ENCODE data around the gene SYNE1.
A peak's percentile ranks its signal among the peaks of the same experiment; 100 is the strongest.

The SYNE1 gene

GRCh38 chr6:152290693-152291092 is 346.5 kb downstream of the SYNE1 start:
- Histone ChIP-seq H3K4me1 (no peaks in the 10 kb centered on the region), H3K27ac (no peak overlapping the region), H3K27me3 (no peaks in the 10 kb centered on the region), H3K9ac (no peak overlapping the region), H3K4me3 (no peak overlapping the region), H3K4me2 (no peak overlapping the region), H3K9me3 (replicated peaks in 1 of 11) (no peaks in the 10 kb centered on the region), H3K36me3 (peaks cover 15 to 88% (median 55%) of the 10 kb centered on the region in 11 experiments), H4K20me1 (no peaks in the 10 kb centered on the region)
- TF ChIP-seq Cebpa-rat (IDR thresholded peaks at IDR 0.05), result no peak

GRCh38 chr6:152277826-152278329 is 359.3 kb downstream of the SYNE1 start:
- TF ChIP-seq Cebpa-rat (IDR thresholded peaks at IDR 0.05), result no peak
- H3K4me2 ChIP-seq, result no peak overlapping the region
- peaks cover 21 to 91% (median 66%) of the 10 kb centered on the region in 11 experiments; a peak in 21 of 22 replicates for H3K36me3 ChIP-seq

GRCh38 chr6:152273638-152274037 is 363.5 kb downstream of the SYNE1 start:
- Histone ChIP-seq H3K4me1 (peaks cover 0 to 17% (median 0%) of the 10 kb centered on the region in 10 experiments; a peak in 6 of 20 replicates), H3K36me3 (peaks cover 15 to 73% (median 45%) of the 10 kb centered on the region in 11 experiments; a peak in 21 of 22 replicates), H3K4me3 (no peak overlapping the region), H3K9ac (no peak overlapping the region), H3K9me3 (replicated peaks in 1 of 11) (no peaks in the 10 kb centered on the region), H3K4me2 (no peak overlapping the region), H3K27me3 (no peaks in the 10 kb centered on the region), H3K27ac (no peak overlapping the region), H4K20me1 (no peaks in the 10 kb centered on the region)
- TF ChIP-seq Cebpa-rat (IDR thresholded peaks at IDR 0.05), result no peak

More at GRCh38 chr6:152277826-152278329, 359.3 kb downstream of the SYNE1 start:
- Histone ChIP-seq H3K27ac (no peak overlapping the region), H3K4me1 (no peaks in the 10 kb centered on the region), H3K27me3 (no peaks in the 10 kb centered on the region), H3K9me3 (replicated peaks in 1 of 11) (no peaks in the 10 kb centered on the region), H3K4me3 (no peak overlapping the region), H4K20me1 (no peaks in the 10 kb centered on the region), H3K9ac (no peak overlapping the region)

- no peak overlapping the region for H3K9ac ChIP-seq
- no peaks in the 10 kb centered on the region for H3K27me3 ChIP-seq
- no peak for TF ChIP-seq Cebpa-rat (IDR thresholded peaks at IDR 0.05)
- H3K4me2 ChIP-seq, result no peak overlapping the region
- H3K4me1 ChIP-seq, result peaks cover 0 to 17% (median 0%) of the 10 kb centered on the region in 10 experiments; a peak in 6 of 20 replicates
- H3K36me3 ChIP-seq, result peaks cover 11 to 67% (median 39%) of the 10 kb centered on the region in 11 experiments; a peak in 21 of 22 replicates
- no peak overlapping the region for H3K27ac ChIP-seq
- H3K9me3 ChIP-seq (replicated peaks in 1 of 11), result no peaks in the 10 kb centered on the region
- H3K4me3 ChIP-seq, result no peak overlapping the region
- H4K20me1 ChIP-seq, result no peaks in the 10 kb centered on the region
These were observed 364.2 kb downstream of the SYNE1 start for GRCh38 chr6:152273002-152273401.

GRCh38 chr6:152272486-152272885 is 364.7 kb downstream of the SYNE1 start:
- H3K27me3 ChIP-seq, result no peaks in the 10 kb centered on the region
- no peak overlapping the region for H3K27ac ChIP-seq
- no peak for TF ChIP-seq Cebpa-rat (IDR thresholded peaks at IDR 0.05)
- no peak overlapping the region for H3K9ac ChIP-seq
- no peak overlapping the region for H3K4me3 ChIP-seq
- peaks cover 0 to 20% (median 0%) of the 10 kb centered on the region in 10 experiments; a peak in 6 of 20 replicates for H3K4me1 ChIP-seq
- no peak overlapping the region for H3K4me2 ChIP-seq
- H3K36me3 ChIP-seq, result peaks cover 6 to 67% (median 39%) of the 10 kb centered on the region in 11 experiments; a peak in 18 of 22 replicates
- H4K20me1 ChIP-seq, result no peaks in the 10 kb centered on the region
- no peaks in the 10 kb centered on the region for H3K9me3 ChIP-seq (replicated peaks in 1 of 11)

GRCh38 chr6:152271776-152272464 is 365.2 kb downstream of the SYNE1 start:
- peaks cover 3 to 65% (median 35%) of the 10 kb centered on the region in 11 experiments; a peak in 16 of 22 replicates for H3K36me3 ChIP-seq
- H3K4me1 ChIP-seq, result peaks cover 0 to 25% (median 0%) of the 10 kb centered on the region in 10 experiments; a peak in 6 of 20 replicates
- H3K27me3 ChIP-seq, result no peaks in the 10 kb centered on the region
- peak overlapping the region in 3 of 11 experiments; percentile 5 to 40 (median 38); a peak in 4 of 22 replicates for H3K4me2 ChIP-seq
- no peaks in the 10 kb centered on the region for H3K9me3 ChIP-seq (replicated peaks in 1 of 11)
- H3K27ac ChIP-seq, result no peak overlapping the region
- no peak overlapping the region for H3K9ac ChIP-seq
- H3K4me3 ChIP-seq, result no peak overlapping the region
- TF ChIP-seq Cebpa-rat (IDR thresholded peaks at IDR 0.05), result no peak
- H4K20me1 ChIP-seq, result no peaks in the 10 kb centered on the region

- H3K4me1 ChIP-seq, result peaks cover 0 to 25% (median 0%) of the 10 kb centered on the region in 10 experiments; a peak in 6 of 20 replicates
These were observed 366.7 kb downstream of the SYNE1 start for GRCh38 chr6:152270301-152270925.

GRCh38 chr6:152268846-152269442 is 368.2 kb downstream of the SYNE1 start:
- Histone ChIP-seq H3K4me2 (no peak overlapping the region), H4K20me1 (no peaks in the 10 kb centered on the region), H3K9ac (no peak overlapping the region), H3K27ac (no peak overlapping the region), H3K36me3 (peaks cover under 1 to 50% (median 25%) of the 10 kb centered on the region in 11 experiments; a peak in 14 of 22 replicates), H3K9me3 (replicated peaks in 1 of 11) (no peaks in the 10 kb centered on the region), H3K4me3 (no peak overlapping the region), H3K27me3 (no peaks in the 10 kb centered on the region), H3K4me1 (peaks cover 0 to 25% (median 0%) of the 10 kb centered on the region in 10 experiments; a peak in 6 of 20 replicates)
- no peak for TF ChIP-seq Cebpa-rat (IDR thresholded peaks at IDR 0.05)

More at GRCh38 chr6:152270301-152270925, 366.7 kb downstream of the SYNE1 start:
- Histone ChIP-seq H3K9me3 (replicated peaks in 1 of 11) (no peaks in the 10 kb centered on the region), H3K36me3 (peaks cover 3 to 50% (median 22%) of the 10 kb centered on the region in 11 experiments; a peak in 16 of 22 replicates), H4K20me1 (no peaks in the 10 kb centered on the region), H3K27ac (peak overlapping the region in 1 of 11 experiments; percentile 35; a peak in 1 of 22 replicates), H3K4me2 (no peak overlapping the region), H3K9ac (no peak overlapping the region), H3K27me3 (no peaks in the 10 kb centered on the region), H3K4me3 (no peak overlapping the region)
- no peak for TF ChIP-seq Cebpa-rat (IDR thresholded peaks at IDR 0.05)

Measured in BLaER1 treated with 17β-estradiol and CSF1 and Interleukin-3, amounts not matched to agents 10 nM and 100 nM (cell line).